HCT116 (cell line): ENCODE measurements around the gene C1orf185. TPM values are rescaled to one million over a fixed set of nuclear protein-coding genes. Genes with fewer than 3 reads are reported as not detected.
"Not testable (repeated sequence)": the region's sequence is repeated elsewhere in the genome, so short reads cannot be mapped to it uniquely, and the experiment has no call there.

Experiments used
- ATAC-seq: fragments of 200-7000 bp; cut with Tn5 transposase; 2 replicates; pipeline ENCODE4 v1.9.1; 2020; ENCODE audit warnings: mild to moderate bottlenecking, moderate library complexity
- BruUV-seq: library from RNA; stranded (reverse); fragments of 400-500 nt; replicated peaks from 2 replicates; lab custom pipeline; 2021; lab: Mats Ljungman, UMichigan
- CTCF ChIA-PET: fragments of 300-600 bp; sonication (Branson Sonifier 250); formaldehyde crosslinking; loops from one replicate; lab custom pipeline; 2021; ENCODE audit warnings: antibody characterized with exemption; lab: Charles Lee
- POLR2A ChIA-PET: fragments of 300-600, 350-600 bp; sonication (Branson Sonifier 250); formaldehyde crosslinking; loops from one replicate; lab custom pipeline; 2021; ENCODE audit warnings: antibody characterized with exemption; lab: Charles Lee
- RAD21 ChIA-PET, 2 experiments: fragments of 300-600 bp; sonication (Branson Sonifier 250); formaldehyde crosslinking; loops; one replicate each; lab custom pipeline; 2023; ENCODE audit warnings: low total read pairs in 2 of 2; ENCODE audit not compliant: uncharacterized antibody in 2 of 2, unreplicated experiment in 2 of 2, low non-redundant PET in 1 of 2; lab: Charles Lee
- DNase-seq: peaks from one replicate; pipeline ENCODE4 v3.0.0-alpha.2; 2010; ENCODE audit warnings: low read depth, low spot score
- H2AFZ ChIP-seq: fragments of 200-600 bp; shearing (Covaris generic), sonication (generic); 2 replicates; pipeline ENCODE4 v1.6.1; 2017; ENCODE audit warnings: low read depth, mixed run types, mixed read lengths, antibody characterized with exemption, low read length; ENCODE audit not compliant: poor library complexity, severe bottlenecking
- H3K27ac ChIP-seq: 2 replicates; pipeline ENCODE4 v1.5.1; 2012; ENCODE audit warnings: low read depth, low read length
- H3K27me3 ChIP-seq: fragments of 200-600 bp; sonication (generic); 2 replicates; pipeline ENCODE4 v1.6.1; 2016; ENCODE audit warnings: mixed run types, low read length, mixed read lengths; ENCODE audit not compliant: insufficient read depth
- H3K36me3 ChIP-seq, 2 experiments: fragments of 200-500 bp in 1 of 2; fragments of 200-600 bp in 1 of 2; sonication (Bioruptor generic) in 1 of 2; sonication (generic) in 1 of 2; 2 replicates each; pipeline versions ENCODE4 v1.5.1 to v1.6.1; 2014 to 2016; ENCODE audit warnings: low read length in 2 of 2, inconsistent platforms in 1 of 2, mixed read lengths in 1 of 2, mixed run types in 1 of 2; ENCODE audit not compliant: insufficient read depth in 2 of 2, control insufficient read depth in 1 of 2
- H3K4me1 ChIP-seq, 2 experiments: fragments of 200-600 bp in 1 of 2; sonication (generic) in 1 of 2; 2 replicates each; pipeline versions ENCODE4 v1.5.1 to v1.6.1; 2012 to 2017; ENCODE audit warnings: low read length in 2 of 2, inconsistent platforms in 1 of 2, mild to moderate bottlenecking in 1 of 2, mixed read lengths in 1 of 2, mixed run types in 1 of 2, moderate library complexity in 1 of 2; ENCODE audit not compliant: insufficient read depth in 2 of 2, control insufficient read depth in 1 of 2
- H3K4me2 ChIP-seq: fragments of 200-600 bp; sonication (generic); 2 replicates; pipeline ENCODE4 v1.6.1; 2017; ENCODE audit warnings: mixed run types, low read length, mixed read lengths
- H3K4me3 ChIP-seq, 2 experiments: fragments of 200-600 bp in 1 of 2; sonication (generic) in 1 of 2; replicated peaks in 1 of 2; 2 replicates each; pipeline ENCODE4 v1.5.1; 2011 to 2016; ENCODE audit warnings: low read length in 2 of 2, control low read depth in 1 of 2, low read depth in 1 of 2, mild to moderate bottlenecking in 1 of 2, mixed read lengths in 1 of 2, mixed run types in 1 of 2
- H3K79me2 ChIP-seq: fragments of 200-600 bp; sonication (generic); 2 replicates; pipeline ENCODE4 v1.6.1; 2017; ENCODE audit warnings: mild to moderate bottlenecking, mixed run types, low read length, moderate library complexity, mixed read lengths; ENCODE audit not compliant: insufficient read depth
- H3K9ac ChIP-seq: fragments of 200-600 bp; sonication (generic); 2 replicates; pipeline ENCODE4 v1.6.1; 2016; ENCODE audit warnings: low read length, mixed read lengths
- H3K9me2 ChIP-seq: fragments of 200-600 bp; sonication (generic), shearing (Covaris generic); 2 replicates; pipeline ENCODE4 v1.6.1; 2017; ENCODE audit warnings: mixed run types, mild to moderate bottlenecking, moderate library complexity; ENCODE audit not compliant: insufficient read depth
- H3K9me3 ChIP-seq, 2 experiments: fragments of 200-500 bp in 1 of 2; fragments of 200-600 bp in 1 of 2; sonication (Bioruptor generic) in 1 of 2; sonication (generic) in 1 of 2; 2 replicates each; pipeline ENCODE4 v1.6.1; 2014 to 2017; ENCODE audit warnings: low read length in 2 of 2, mixed read lengths in 2 of 2, inconsistent platforms in 1 of 2, low read depth in 1 of 2, mild to moderate bottlenecking in 1 of 2, mixed run types in 1 of 2, moderate library complexity in 1 of 2; ENCODE audit not compliant: control insufficient read depth in 1 of 2, insufficient read depth in 1 of 2
- H4K20me1 ChIP-seq: fragments of 200-600 bp; sonication (generic), shearing (Covaris generic); 2 replicates; pipeline ENCODE4 v1.6.1; 2017; ENCODE audit warnings: mixed run types, mild to moderate bottlenecking, moderate library complexity; ENCODE audit not compliant: insufficient read depth
- CBX3 ChIP-seq: IDR thresholded peaks from 2 replicates; pipeline ENCODE4 v1.6.1; 2012; ENCODE audit warnings: low read depth
- CEBPB ChIP-seq: IDR thresholded peaks from 2 replicates; pipeline ENCODE4 v1.6.1; 2012; ENCODE audit warnings: low read depth
- EGR1 ChIP-seq: IDR thresholded peaks from 2 replicates; pipeline ENCODE4 v1.6.1; 2012; ENCODE audit warnings: low read depth
- ELF1 ChIP-seq: IDR thresholded peaks from 2 replicates; pipeline ENCODE4 v1.6.1; 2012; ENCODE audit warnings: low read depth, borderline replicate concordance
- EZH2 ChIP-seq: fragments of 200-600 bp; sonication (generic); IDR thresholded peaks from 2 replicates; pipeline ENCODE4 v1.6.1; 2017; ENCODE audit warnings: antibody characterized with exemption, mixed run types
- JUND ChIP-seq: IDR thresholded peaks from 2 replicates; pipeline ENCODE4 v1.6.1; 2012
- POLR2AphosphoS5 ChIP-seq: IDR thresholded peaks from 2 replicates; pipeline ENCODE4 v1.6.1; 2011; ENCODE audit warnings: mild to moderate bottlenecking, low read depth, low read length, moderate library complexity
- RAD21 ChIP-seq: IDR thresholded peaks from 2 replicates; pipeline ENCODE4 v1.6.1; 2012; ENCODE audit warnings: low read depth, mild to moderate bottlenecking
- SP1 ChIP-seq: IDR thresholded peaks from 2 replicates; pipeline ENCODE4 v1.6.1; 2012; ENCODE audit warnings: low read depth
- SRF ChIP-seq: IDR thresholded peaks from 2 replicates; pipeline ENCODE4 v1.6.1; 2012; ENCODE audit warnings: low read depth
- TCF7L2 ChIP-seq: IDR thresholded peaks from 2 replicates; pipeline ENCODE4 v1.7.0; 2011; ENCODE audit warnings: borderline replicate concordance, inconsistent platforms; ENCODE audit not compliant: insufficient read depth, insufficient read length; ENCODE audit errors: extremely low read depth
- ZNF274 ChIP-seq: fragments of 200-500 bp; sonication (Bioruptor generic); IDR thresholded peaks from 2 replicates; pipeline ENCODE4 v1.6.1; 2014; ENCODE audit warnings: mild to moderate bottlenecking, low read depth, low read length, inconsistent platforms
- intact Hi-C: fragments of 100-400 bp; cut with micrococcal nuclease; formaldehyde crosslinking; loops from 2 replicates; pipeline ENCODE4 v1.10.0; 2022
- total RNA-seq: library from RNA; stranded (reverse); gene quantifications from one replicate; pipeline ENCODE4 v1.2.1, GENCODE V29; 2021; ENCODE audit not compliant: unreplicated experiment
- TF ChIP-seq, protein P1 (sequence below): IDR thresholded peaks from 2 replicates; pipeline ENCODE4 v1.6.1; 2012

C1orf185 gene
- total RNA-seq, 1 experiment from 2014 or later: not detected

DNA sequence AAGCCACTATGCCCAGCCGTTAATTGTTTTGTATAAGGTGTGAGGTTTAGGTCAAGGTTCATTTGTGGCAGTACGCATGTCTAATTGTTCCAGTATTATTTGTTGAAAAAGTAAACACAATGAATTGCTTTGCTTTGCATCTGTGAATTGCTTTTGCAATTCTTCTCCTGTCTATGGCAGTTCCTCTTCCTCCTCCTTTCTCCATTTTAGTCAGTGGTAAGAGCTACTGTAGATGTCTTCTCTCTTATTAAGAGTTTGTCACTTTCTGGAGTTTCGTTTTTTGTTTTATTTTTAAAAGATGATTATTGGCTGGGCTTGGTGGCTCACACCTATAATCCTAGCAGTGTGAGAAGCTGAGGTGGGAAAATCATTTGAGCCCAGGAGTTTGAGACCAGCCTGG lies 29.2 kb downstream of the C1orf185 start (continued):
- TF ChIP-seq RAD21: no peak
- TF ChIP-seq ZNF274: no peak
- TF ChIP-seq CEBPB: no peak
- TF ChIP-seq POLR2AphosphoS5: no peak
- TF ChIP-seq SP1: no peak
- no peak for TF ChIP-seq ELF1
- TF ChIP-seq, protein P1, sequence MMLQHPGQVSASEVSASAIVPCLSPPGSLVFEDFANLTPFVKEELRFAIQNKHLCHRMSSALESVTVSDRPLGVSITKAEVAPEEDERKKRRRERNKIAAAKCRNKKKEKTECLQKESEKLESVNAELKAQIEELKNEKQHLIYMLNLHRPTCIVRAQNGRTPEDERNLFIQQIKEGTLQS: no peak
- TF ChIP-seq TCF7L2: no peak
- TF ChIP-seq SRF: no peak
- TF ChIP-seq JUND: no peak
- no peak for TF ChIP-seq EGR1

DNA sequence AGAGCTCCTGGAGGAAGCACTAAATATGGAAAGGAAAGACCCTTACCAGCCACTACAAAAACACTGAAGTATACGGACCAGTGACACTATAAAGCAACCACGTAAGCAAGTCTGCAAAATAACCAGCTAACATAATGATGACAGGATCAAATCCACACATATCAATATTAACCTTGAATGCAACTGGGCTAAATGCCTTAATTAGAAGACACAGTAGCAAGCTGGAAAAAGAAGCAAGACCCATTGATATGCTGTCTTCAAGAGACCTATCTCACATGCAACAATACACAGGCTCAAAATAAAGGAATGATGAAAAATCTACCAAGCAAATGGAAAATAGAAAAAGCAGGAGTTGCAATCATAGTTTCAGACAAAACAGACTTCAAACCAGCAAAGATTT lies 31.0 kb downstream of the C1orf185 start:
- no peaks in the 10 kb centered on the region for H3K9me2 ChIP-seq
- POLR2A ChIA-PET: no interaction called here
- H3K4me2 ChIP-seq: no peak overlapping the region
- RAD21 ChIA-PET: no interaction called here
- no peaks in the 10 kb centered on the region for H3K36me3 ChIP-seq
- H3K27ac ChIP-seq: no peak overlapping the region
- ATAC-seq (no peak), DNase-seq (no peak)
- BruUV-seq: no TSS peak
- H3K9ac ChIP-seq: no peak overlapping the region
- H3K9me3 ChIP-seq: 0 out of 4 replicates have a peak, but pooled peaks cover 0 to 4% of the 10 kb centered on the region in 2 experiments
- CTCF ChIA-PET: no interaction called here
- no peaks in the 10 kb centered on the region for H3K27me3 ChIP-seq
- no peaks in the 10 kb centered on the region for H3K79me2 ChIP-seq
- H3K4me1 ChIP-seq: no peaks in the 10 kb centered on the region
- no peaks in the 10 kb centered on the region for H4K20me1 ChIP-seq
- H3K4me3 ChIP-seq: no peak overlapping the region
- intact Hi-C loops: no loop called here
- TF ChIP-seq EZH2 (no peak), CBX3 (0 out of 2 replicates have a peak, but pooled peaks have one; percentile 32)
- H2AFZ ChIP-seq: no peak overlapping the region

DNA sequence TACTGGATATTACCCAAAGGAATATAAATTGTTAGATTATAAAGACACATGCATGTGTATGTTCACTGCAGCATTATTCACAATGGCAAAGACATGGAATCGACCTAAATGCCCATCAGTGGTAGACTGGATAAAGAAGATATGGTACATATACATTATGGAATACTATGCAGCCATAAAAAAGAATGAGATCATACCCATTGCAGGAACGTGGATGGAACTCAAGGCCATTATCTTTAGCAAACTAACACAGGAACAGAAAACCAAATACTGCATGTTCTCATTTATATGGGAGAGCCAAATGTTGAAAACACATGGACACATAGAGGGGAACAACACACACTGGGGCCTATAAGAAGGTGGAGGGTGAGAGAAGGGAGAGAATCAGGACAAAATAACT lies 35.7 kb downstream of the C1orf185 start:
- intact Hi-C loops, ATAC-seq, CTCF ChIA-PET: not testable (repeated sequence)

More for the DNA sequence above, 35.7 kb downstream of the C1orf185 start:
- BruUV-seq, H4K20me1 ChIP-seq, H3K9me2 ChIP-seq, H3K4me2 ChIP-seq, H3K4me1 ChIP-seq, H3K9me3 ChIP-seq, H3K27me3 ChIP-seq, RAD21 ChIA-PET, DNase-seq, POLR2A ChIA-PET, H3K36me3 ChIP-seq, H3K27ac ChIP-seq, H3K79me2 ChIP-seq, H3K4me3 ChIP-seq, H2AFZ ChIP-seq, H3K9ac ChIP-seq: not testable (repeated sequence)
